GM12878 (cell line): ENCODE results near the gene SELENOO. TPM values are rescaled to one million over a fixed set of nuclear protein-coding genes. Genes with fewer than 3 reads are reported as not detected.

Experiments
- ATAC-seq: fragments of 200-7000 bp; cut with Tn5 transposase; 3 replicates; pipeline ENCODE4 v1.9.1; 2020; ENCODE audit warnings: mild to moderate bottlenecking, moderate library complexity
- BruUV-seq: library from RNA; stranded (reverse); fragments of 400-500 nt; replicated peaks from 2 replicates; lab custom pipeline; 2021; lab: Mats Ljungman, UMichigan
- CTCF ChIA-PET: fragments of 300-600 bp; sonication (Branson Sonifier 250); formaldehyde crosslinking; extraction: SDS; loops from one replicate; lab custom pipeline; 2021; ENCODE audit warnings: inconsistent platforms; lab: Yijun Ruan, JAX
- POLR2A ChIA-PET: fragments of 350-600 bp; formaldehyde crosslinking; extraction: SDS; loops from one replicate; lab custom pipeline; 2021; ENCODE audit warnings: inconsistent platforms; lab: Charles Lee
- RAD21 ChIA-PET: fragments of 300-600 bp; sonication (Branson Sonifier 250); formaldehyde crosslinking; loops from one replicate; lab custom pipeline; 2023; ENCODE audit warnings: antibody characterized with exemption; ENCODE audit not compliant: unreplicated experiment; lab: Charles Lee
- SMC1A ChIA-PET: fragments of 300-600 bp; sonication (Branson Sonifier 250); formaldehyde crosslinking; loops from one replicate; lab custom pipeline; 2023; ENCODE audit not compliant: unreplicated experiment, uncharacterized antibody; lab: Charles Lee
- DNase-seq: peaks from one replicate; pipeline ENCODE4 v3.0.0-alpha.2; 2011; ENCODE audit warnings: low read depth, low spot score
- FAIRE-seq: peaks from 3 replicates; lab custom pipeline; 2011; peaks lifted over from hg19 to GRCh38; lab: Jason Lieb, UNC
- H2AFZ ChIP-seq: 2 replicates; pipeline ENCODE4 v1.6.0; 2011; ENCODE audit warnings: low read depth, low read length, control low read depth; ENCODE audit not compliant: control insufficient read depth
- H3K27ac ChIP-seq: 2 replicates; pipeline ENCODE4 v1.5.1; 2011; ENCODE audit warnings: control low read depth; ENCODE audit not compliant: control insufficient read depth, insufficient read depth
- H3K27me3 ChIP-seq, 2 experiments: replicated peaks in 1 of 2; 2 replicates each; pipeline versions ENCODE4 v1.6.0 to v1.6.1; 2011; ENCODE audit warnings: low read length in 1 of 2; ENCODE audit not compliant: control insufficient read depth in 2 of 2, insufficient read depth in 2 of 2
- H3K36me3 ChIP-seq, 2 experiments: 2 replicates each; pipeline ENCODE4 v1.5.1; 2011; ENCODE audit warnings: low read length in 1 of 2; ENCODE audit not compliant: control insufficient read depth in 2 of 2, insufficient read depth in 2 of 2
- H3K4me1 ChIP-seq: 2 replicates; pipeline ENCODE4 v1.6.1; 2011; ENCODE audit warnings: mild to moderate bottlenecking, low read length, moderate library complexity, mixed read lengths; ENCODE audit not compliant: control insufficient read depth, insufficient read depth
- H3K4me2 ChIP-seq: 2 replicates; pipeline ENCODE4 v1.6.0; 2011; ENCODE audit warnings: control low read depth; ENCODE audit not compliant: control insufficient read depth, insufficient read depth
- H3K4me3 ChIP-seq: fragments of 200-600 bp; sonication (generic); 2 replicates; pipeline ENCODE4 v1.5.1; 2016
- H3K79me2 ChIP-seq: 2 replicates; pipeline ENCODE4 v1.6.0; 2011; ENCODE audit warnings: low read length; ENCODE audit not compliant: control insufficient read depth, insufficient read depth
- H3K9ac ChIP-seq: 2 replicates; pipeline ENCODE4 v1.8.0; 2011; ENCODE audit warnings: low read length, control low read depth, mixed read lengths; ENCODE audit not compliant: control insufficient read depth, insufficient read depth
- H3K9me3 ChIP-seq: replicated peaks from 3 replicates; pipeline ENCODE4 v1.5.1; 2011; ENCODE audit warnings: mild to moderate bottlenecking, low read length; ENCODE audit not compliant: control insufficient read depth, insufficient read depth
- H4K20me1 ChIP-seq: 2 replicates; pipeline ENCODE4 v1.6.0; 2011; ENCODE audit not compliant: control insufficient read depth, insufficient read depth
- ATF7 ChIP-seq: fragments of 450-650 bp; IDR thresholded peaks from 2 replicates; pipeline ENCODE4 v1.6.1; 2016; ENCODE audit warnings: low read depth, mild to moderate bottlenecking
- BMI1 ChIP-seq: fragments of 450-650 bp; IDR thresholded peaks from 2 replicates; pipeline ENCODE4 v1.6.1; 2016; ENCODE audit warnings: mild to moderate bottlenecking, moderate library complexity, borderline replicate concordance
- CHD2 ChIP-seq: IDR thresholded peaks from 2 replicates; pipeline ENCODE4 v1.6.1; 2011; ENCODE audit warnings: low read depth, low read length, improper control_type of control experiment, borderline replicate concordance
- CREB1 ChIP-seq: IDR thresholded peaks from 2 replicates; pipeline ENCODE4 v1.6.1; 2012; ENCODE audit warnings: low read depth, mild to moderate bottlenecking, inconsistent platforms
- CREM ChIP-seq: IDR thresholded peaks from 2 replicates; pipeline ENCODE4 v1.6.1; 2014; ENCODE audit warnings: antibody characterized with exemption, low read depth
- EP300 ChIP-seq, 2 experiments: fragments of 150-350 bp in 1 of 2; IDR thresholded peaks; 2 replicates each; pipeline ENCODE4 v1.6.1; 2011 to 2012; ENCODE audit warnings: low read depth in 2 of 2, low read length in 2 of 2, borderline replicate concordance in 1 of 2, improper control_type of control experiment in 1 of 2, inconsistent platforms in 1 of 2; ENCODE audit not compliant: control insufficient read depth in 1 of 2
- ETV6 ChIP-seq, 2 experiments: fragments of 450-650 bp in 1 of 2; IDR thresholded peaks in 1 of 2; conservative IDR thresholded peaks in 1 of 2; 2 replicates each; pipeline ENCODE4 v1.6.1; 2014; ENCODE audit warnings: antibody characterized with exemption in 1 of 2, borderline replicate concordance in 1 of 2, low read depth in 1 of 2, mild to moderate bottlenecking in 1 of 2, moderate library complexity in 1 of 2
- HDGF ChIP-seq: fragments of 450-650 bp; IDR thresholded peaks from 2 replicates; pipeline ENCODE4 v1.6.1; 2016; ENCODE audit warnings: antibody characterized with exemption
- POLR2A ChIP-seq: IDR thresholded peaks from 2 replicates; pipeline ENCODE4 v1.6.1; 2011; ENCODE audit warnings: low read depth, mild to moderate bottlenecking, low read length
- SIN3A ChIP-seq: IDR thresholded peaks from 2 replicates; pipeline ENCODE4 v1.6.1; 2012; ENCODE audit warnings: low read depth, low read length, improper control_type of control experiment
- WGBS: methylation state at CpG from one replicate; pipeline ENCODE4 v1.1.6; 2016; ENCODE audit warnings: low lambda C conversion rate; ENCODE audit not compliant: insufficient replicate concordance, insufficient coverage; ENCODE audit errors: missing lambda C conversion rate; 5-methylcytosine and 5-hydroxymethylcytosine counted together
- in situ Hi-C: fragments of 300-500 bp; cut with MboI; formaldehyde crosslinking; loops from 9 replicates; pipeline ENCODE4 v1.14.3; 2018; ENCODE audit warnings: mixed read lengths
- intact Hi-C: fragments of 100-400 bp; cut with micrococcal nuclease; formaldehyde crosslinking; loops from one replicate; pipeline ENCODE4 v1.14.2; 2022; ENCODE audit not compliant: unreplicated experiment
- polyA plus RNA-seq, 11 experiments: library from polyadenylated mRNA; depleted of rRNA in 4 of 11; unstranded in 6 of 11; stranded (reverse) in 5 of 11; fragments of >200 nt; fragmentation: Nextera tagmentation in 4 of 11; fragmentation: Illumina TruSeq in 1 of 11; extraction: Ambion mirVana in 4 of 11; extraction: Trizol in 1 of 11; gene quantifications; 1 replicate in 1 of 11; 2 replicates in 10 of 11; pipeline versions ENCODE4 v1.2.1 to v1.2.3, GENCODE V29; 2011 to 2016; ENCODE audit warnings: inconsistent platforms in 2 of 11, missing spikeins in 2 of 11, low read depth in 1 of 11
- total RNA-seq, 4 experiments: library from RNA; depleted of rRNA in 3 of 4; stranded (reverse); fragments of >200 nt in 3 of 4; fragmentation: Illumina TruSeq in 1 of 4; extraction: Trizol in 1 of 4; gene quantifications; 2 replicates each; pipeline versions ENCODE4 v1.2.1 to v1.2.3, GENCODE V29; 2013 to 2021
- TF ChIP-seq, protein P1 (sequence below): fragments of 450-650 bp; IDR thresholded peaks from 2 replicates; pipeline ENCODE4 v1.6.1; 2016; ENCODE audit warnings: mild to moderate bottlenecking

Gene SELENOO
- total and polyA plus RNA-seq, 10 of the 15 experiments (the other 5 are each of a cell fraction or from before 2014, with no cell fraction given): 0.42 to 23.3 (median 3.3) TPM

DNA sequence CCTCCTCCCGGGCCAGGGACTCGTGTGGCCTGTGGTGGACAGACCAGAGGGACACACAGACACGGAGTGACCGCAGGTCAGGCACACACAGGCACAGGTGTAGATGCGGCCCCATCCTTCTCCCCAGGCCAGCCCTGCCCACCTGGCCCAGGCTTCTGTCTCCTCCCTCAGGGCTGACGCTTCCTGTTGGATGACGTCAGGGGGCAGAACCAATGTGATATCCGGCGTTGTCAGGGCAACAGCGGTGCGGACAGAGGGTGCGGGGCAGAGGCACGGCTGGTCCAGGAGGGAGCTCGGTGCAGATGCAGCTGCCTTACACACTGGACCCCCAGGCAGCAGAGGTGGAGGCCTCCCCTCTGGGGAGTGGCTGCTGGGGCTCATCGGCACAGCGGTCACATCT is 46.9 kb downstream of the SELENOO start:
- Histone ChIP-seq H2AFZ (no peak overlapping the region), H3K4me3 (no peak overlapping the region), H3K36me3 (peaks cover 6 to 14% of the 10 kb centered on the region in 2 experiments; a peak in 3 of 4 replicates), H3K4me2 (peak overlapping the region; percentile 33; the same call in 1 of the 2 replicates), H3K27me3 (no peaks in the 10 kb centered on the region), H3K9ac (no peak overlapping the region), H3K4me1 (peaks cover 32% of the 10 kb centered on the region), H3K27ac (no peak overlapping the region), H3K79me2 (peaks cover 42% of the 10 kb centered on the region), H3K9me3 (no peaks in the 10 kb centered on the region), H4K20me1 (no peaks in the 10 kb centered on the region; the same call in none of the 2 replicates)
- ChIA-PET RAD21 (no interaction called here), CTCF (no interaction called here), POLR2A (interaction anchor here (1.0 kb wide), 1 partner anchor 61 kb away, joined by 3 read pairs; no protein-coding TSS in a partner anchor), SMC1A (no interaction called here)
- 19% methylated on average over 16 of the region's 16 CpGs for WGBS
- peak; percentile 62 for TF ChIP-seq POLR2A
- TF ChIP-seq SIN3A: no peak
- TF ChIP-seq CREM: peak; percentile 89
- no peak for TF ChIP-seq EP300 (IDR thresholded peaks at IDR 0.05; ENCODE audit: borderline replicate concordance in 1 of 2, control insufficient read depth in 1 of 2, low read depth in 2 of 2, low read length in 2 of 2)
- peak; percentile 48; the same call in 1 of the 2 replicates for TF ChIP-seq CHD2
- peak; percentile 14; the same call in 1 of the 2 replicates for TF ChIP-seq HDGF
- TF ChIP-seq ETV6 (conservative IDR thresholded peaks at IDR 0.05 in 1 of 2, IDR thresholded peaks at IDR 0.05 in 1 of 2; ENCODE audit: borderline replicate concordance in 1 of 2, low read depth in 1 of 2): no peak
- peak; percentile 94 for TF ChIP-seq ATF7
- TF ChIP-seq, protein P1, sequence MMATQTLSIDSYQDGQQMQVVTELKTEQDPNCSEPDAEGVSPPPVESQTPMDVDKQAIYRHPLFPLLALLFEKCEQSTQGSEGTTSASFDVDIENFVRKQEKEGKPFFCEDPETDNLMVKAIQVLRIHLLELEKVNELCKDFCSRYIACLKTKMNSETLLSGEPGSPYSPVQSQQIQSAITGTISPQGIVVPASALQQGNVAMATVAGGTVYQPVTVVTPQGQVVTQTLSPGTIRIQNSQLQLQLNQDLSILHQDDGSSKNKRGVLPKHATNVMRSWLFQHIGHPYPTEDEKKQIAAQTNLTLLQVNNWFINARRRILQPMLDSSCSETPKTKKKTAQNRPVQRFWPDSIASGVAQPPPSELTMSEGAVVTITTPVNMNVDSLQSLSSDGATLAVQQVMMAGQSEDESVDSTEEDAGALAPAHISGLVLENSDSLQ: no peak
- TF ChIP-seq BMI1: peak; percentile 90
- peak; percentile 88 for TF ChIP-seq CREB1
- in situ Hi-C loops: no loop called here
- ATAC-seq: peak; percentile 16
- BruUV-seq: no TSS peak
- no peak for DNase-seq
- intact Hi-C loops: loop anchor here (10.0 kb wide), 1 partner anchor 227 kb away; the partner anchor contains the start of gene SBF1
- FAIRE-seq: no peak
